ENCODE results near the gene GDF2. TPM values are rescaled to one million over a fixed set of nuclear protein-coding genes. Genes with fewer than 3 reads are reported as not detected.

GDF2 gene
- total RNA-seq, 1 donor from 2014 or later, result not detected

DNA sequence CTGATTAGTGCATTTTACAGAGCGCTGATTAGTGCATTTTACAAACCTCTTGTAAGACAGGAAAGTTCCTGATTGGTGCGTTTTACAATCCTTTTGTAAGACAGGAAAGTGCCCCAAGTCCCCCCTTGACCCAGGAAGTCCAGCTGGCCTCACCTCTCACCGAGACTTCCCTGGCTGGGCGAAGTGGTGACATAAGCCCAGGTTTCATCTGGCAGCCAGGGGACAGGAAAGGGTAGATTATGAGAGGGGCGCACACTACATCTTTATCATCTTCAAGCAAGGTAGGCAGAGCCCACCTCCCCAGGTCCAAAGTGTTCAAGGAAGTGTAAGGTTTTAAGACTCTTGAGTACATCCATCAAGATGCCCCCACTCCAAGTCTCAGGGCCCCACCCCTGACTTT lies 27.8 kb upstream of the GDF2 start:
- TF ChIP-seq POLR2A (IDR thresholded peaks at IDR 0.05), result no peak
- TF ChIP-seq, protein P1, sequence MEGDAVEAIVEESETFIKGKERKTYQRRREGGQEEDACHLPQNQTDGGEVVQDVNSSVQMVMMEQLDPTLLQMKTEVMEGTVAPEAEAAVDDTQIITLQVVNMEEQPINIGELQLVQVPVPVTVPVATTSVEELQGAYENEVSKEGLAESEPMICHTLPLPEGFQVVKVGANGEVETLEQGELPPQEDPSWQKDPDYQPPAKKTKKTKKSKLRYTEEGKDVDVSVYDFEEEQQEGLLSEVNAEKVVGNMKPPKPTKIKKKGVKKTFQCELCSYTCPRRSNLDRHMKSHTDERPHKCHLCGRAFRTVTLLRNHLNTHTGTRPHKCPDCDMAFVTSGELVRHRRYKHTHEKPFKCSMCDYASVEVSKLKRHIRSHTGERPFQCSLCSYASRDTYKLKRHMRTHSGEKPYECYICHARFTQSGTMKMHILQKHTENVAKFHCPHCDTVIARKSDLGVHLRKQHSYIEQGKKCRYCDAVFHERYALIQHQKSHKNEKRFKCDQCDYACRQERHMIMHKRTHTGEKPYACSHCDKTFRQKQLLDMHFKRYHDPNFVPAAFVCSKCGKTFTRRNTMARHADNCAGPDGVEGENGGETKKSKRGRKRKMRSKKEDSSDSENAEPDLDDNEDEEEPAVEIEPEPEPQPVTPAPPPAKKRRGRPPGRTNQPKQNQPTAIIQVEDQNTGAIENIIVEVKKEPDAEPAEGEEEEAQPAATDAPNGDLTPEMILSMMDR (IDR thresholded peaks at IDR 0.05), result no peak
- no peak for TF ChIP-seq POLR2AphosphoS5 (IDR thresholded peaks at IDR 0.05; ENCODE audit: insufficient read depth in 1 of 2, low read depth in 1 of 2)
- H3K36me3 ChIP-seq, result no peaks in the 10 kb centered on the region
- H3K4me3 ChIP-seq, result no peak overlapping the region
- H3K27ac ChIP-seq, result no peak overlapping the region
- no peaks in the 10 kb centered on the region for H3K9me3 ChIP-seq
- peaks cover 13% of the 10 kb centered on the region for H3K4me1 ChIP-seq
- intact Hi-C loops (cut with DNase I), result no loop called here
- DNase-seq (ENCODE audit: extremely low spot score in 2 of 2), result peak in 1 of 2 donors; percentile 55
- H3K27me3 ChIP-seq, result no peaks in the 10 kb centered on the region

DNA sequence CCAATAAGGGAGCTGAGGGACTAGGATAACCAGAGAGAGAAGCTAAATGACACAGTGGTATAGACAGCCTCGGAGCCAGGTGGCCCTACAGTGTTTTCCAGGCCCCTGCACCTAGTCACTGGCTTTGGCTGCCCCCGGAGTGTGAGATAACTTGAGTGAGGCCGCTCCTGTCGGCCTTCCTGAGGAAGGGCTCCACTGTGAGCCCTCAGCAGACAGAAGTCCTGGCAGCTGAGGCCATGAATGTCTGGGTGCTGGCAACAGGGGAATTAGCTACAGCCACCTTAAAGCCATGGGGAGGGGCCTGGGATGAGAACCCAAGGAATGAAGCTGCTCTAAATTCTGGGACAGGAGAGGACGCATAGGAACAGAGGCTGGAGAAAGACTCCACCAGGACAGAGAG lies 26.8 kb upstream of the GDF2 start:
- intact Hi-C loops (cut with DNase I), result no loop called here
- no peak for DNase-seq (ENCODE audit: extremely low spot score in 2 of 2)
- H3K27me3 ChIP-seq, result no peaks in the 10 kb centered on the region

DNA sequence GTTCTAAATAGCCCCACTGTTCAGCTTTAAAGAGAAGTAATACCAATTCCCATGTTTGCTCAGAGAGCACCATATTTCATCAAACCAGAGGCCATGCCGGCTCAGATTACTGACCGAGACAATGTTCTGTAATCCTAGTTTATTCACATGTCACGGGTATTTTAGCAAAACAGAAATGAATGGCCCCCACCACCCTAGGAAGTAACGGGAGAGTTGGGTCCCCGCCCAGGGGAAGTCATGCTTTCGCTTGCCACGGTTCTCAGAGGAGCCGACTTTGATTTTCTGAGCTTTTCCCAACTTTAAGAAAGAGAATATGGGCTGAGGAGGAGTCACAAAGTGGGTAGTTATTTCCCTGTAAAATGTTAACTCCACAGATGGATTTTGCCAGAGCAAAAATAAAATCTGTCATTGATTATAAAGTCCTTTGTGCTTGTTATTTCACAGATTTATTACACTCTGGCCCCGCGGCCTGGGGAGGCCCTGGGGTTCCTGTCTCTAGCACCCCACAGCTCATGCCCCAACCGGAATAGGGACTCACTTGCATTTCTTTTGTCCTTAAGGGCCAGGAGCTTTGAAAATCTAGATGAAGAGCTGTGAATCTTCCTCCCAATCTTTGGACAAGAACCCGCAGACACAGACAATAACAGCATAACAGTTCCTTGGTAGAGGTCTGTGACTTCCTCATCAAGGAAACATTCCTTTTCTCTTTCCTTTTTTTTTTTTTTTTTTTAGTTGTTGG lies 25.9 kb upstream of the GDF2 start:
- Histone ChIP-seq H3K4me3 (no peak overlapping the region), H3K27ac (peak overlapping the region; percentile 5), H3K36me3 (no peaks in the 10 kb centered on the region), H3K4me1 (peaks cover 24% of the 10 kb centered on the region), H3K27me3 (no peaks in the 10 kb centered on the region), H3K9me3 (no peaks in the 10 kb centered on the region)
- TF ChIP-seq POLR2AphosphoS5 (IDR thresholded peaks at IDR 0.05; ENCODE audit: insufficient read depth in 1 of 2, low read depth in 1 of 2), result no peak
- TF ChIP-seq, protein P1 (IDR thresholded peaks at IDR 0.05), result no peak
- TF ChIP-seq POLR2A (IDR thresholded peaks at IDR 0.05), result no peak
- DNase-seq (ENCODE audit: extremely low spot score in 2 of 2), result no peak
- intact Hi-C loops (cut with DNase I), result no loop called here

More for the DNA sequence above, 26.8 kb upstream of the GDF2 start:
- Histone ChIP-seq H3K4me1 (peaks cover 18% of the 10 kb centered on the region), H3K27ac (no peak overlapping the region), H3K36me3 (no peaks in the 10 kb centered on the region), H3K9me3 (no peaks in the 10 kb centered on the region), H3K4me3 (no peak overlapping the region)
- TF ChIP-seq POLR2AphosphoS5 (IDR thresholded peaks at IDR 0.05; ENCODE audit: insufficient read depth in 1 of 2, low read depth in 1 of 2), result no peak
- TF ChIP-seq, protein P1 (IDR thresholded peaks at IDR 0.05), result no peak
- TF ChIP-seq POLR2A (IDR thresholded peaks at IDR 0.05), result no peak

DNA sequence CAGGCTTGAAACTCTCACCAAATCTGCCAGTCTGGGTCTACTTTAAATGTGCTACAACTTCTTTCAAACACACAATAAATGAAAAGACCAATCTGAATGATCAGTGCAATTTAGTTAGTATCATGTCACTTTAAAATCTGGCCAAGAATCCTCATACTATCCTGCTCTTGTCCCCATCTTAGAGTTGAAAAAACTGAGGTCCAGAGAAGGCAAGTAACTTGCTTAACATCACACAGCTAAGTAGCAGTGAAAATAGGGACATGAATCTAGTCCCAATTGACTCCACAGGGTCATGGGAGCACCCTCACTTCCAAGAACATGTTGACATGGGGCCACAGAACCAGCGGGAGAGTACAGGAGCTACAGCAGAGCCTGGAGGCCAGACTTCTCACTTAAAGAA lies 25.3 kb upstream of the GDF2 start:
- no peak for DNase-seq (ENCODE audit: extremely low spot score in 2 of 2)
- TF ChIP-seq, protein P1 (IDR thresholded peaks at IDR 0.05), result no peak
- no peak for TF ChIP-seq POLR2AphosphoS5 (IDR thresholded peaks at IDR 0.05; ENCODE audit: insufficient read depth in 1 of 2, low read depth in 1 of 2)
- TF ChIP-seq POLR2A (IDR thresholded peaks at IDR 0.05), result no peak

DNA sequence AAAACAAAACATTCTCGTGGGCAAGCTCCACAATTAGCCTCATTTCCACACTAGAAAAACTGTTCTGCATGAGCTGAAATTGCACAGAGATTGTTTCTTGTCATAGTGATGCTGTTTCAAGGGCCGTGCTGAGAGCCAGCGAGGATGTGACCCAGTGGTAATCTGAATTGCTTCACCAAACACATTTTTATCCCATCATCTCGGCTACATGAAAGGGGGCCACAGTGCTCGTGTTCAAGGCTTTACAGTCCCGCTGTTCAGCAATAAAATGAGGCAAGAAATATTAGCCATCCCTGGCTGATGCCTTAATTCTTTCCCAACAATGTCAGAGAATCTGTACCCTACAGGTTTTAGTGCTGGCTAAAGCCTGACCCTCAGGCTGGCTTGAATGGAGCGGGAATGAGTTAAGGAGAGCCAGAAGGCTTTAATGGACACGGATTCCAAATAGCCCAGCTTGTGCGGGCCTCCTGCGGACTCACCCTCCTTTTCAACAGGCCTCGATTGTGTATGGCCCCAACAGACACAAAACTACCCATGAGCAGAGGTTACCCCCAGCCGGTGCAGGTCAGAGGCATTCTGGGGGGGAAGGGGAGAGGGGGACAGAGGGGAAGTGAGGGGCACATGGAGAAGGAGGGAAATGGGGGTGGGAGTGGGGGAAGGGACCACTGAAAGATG lies 24.3 kb upstream of the GDF2 start:
- Histone ChIP-seq H3K9me3 (no peaks in the 10 kb centered on the region), H3K36me3 (no peaks in the 10 kb centered on the region), H3K27me3 (no peaks in the 10 kb centered on the region), H3K27ac (no peak overlapping the region), H3K4me1 (peaks cover 24% of the 10 kb centered on the region), H3K4me3 (no peak overlapping the region)
- DNase-seq (ENCODE audit: extremely low spot score in 2 of 2), result no peak
- intact Hi-C loops (cut with DNase I), result no loop called here
- no peak for TF ChIP-seq POLR2AphosphoS5 (IDR thresholded peaks at IDR 0.05; ENCODE audit: insufficient read depth in 1 of 2, low read depth in 1 of 2)
- TF ChIP-seq, protein P1 (IDR thresholded peaks at IDR 0.05), result no peak
- no peak for TF ChIP-seq POLR2A (IDR thresholded peaks at IDR 0.05)

More for the DNA sequence above, 25.3 kb upstream of the GDF2 start:
- intact Hi-C loops (cut with DNase I), result no loop called here
- Histone ChIP-seq H3K4me1 (peaks cover 24% of the 10 kb centered on the region), H3K4me3 (no peak overlapping the region), H3K27ac (peak overlapping the region; percentile 61), H3K27me3 (no peaks in the 10 kb centered on the region), H3K9me3 (no peaks in the 10 kb centered on the region), H3K36me3 (no peaks in the 10 kb centered on the region)

Measured in vagina (tissue), 2 donors.